SK-N-SH treated with all-trans-retinoic acid at 6 μM for 48 hours (cell line): ENCODE measurements around the gene VPS29.

Experiments
- CSRNP3 ChIP-seq: fragments of 250-450 bp; sonication (Bioruptor Pico); IDR thresholded peaks from 2 replicates; pipeline ENCODE4 v1.5.1; 2021; ENCODE audit warnings: mild to moderate bottlenecking, moderate library complexity
- ESRRG ChIP-seq: fragments of 250-450 bp; sonication (Bioruptor Pico); IDR thresholded peaks from 2 replicates; pipeline ENCODE4 v1.6.1; 2021; ENCODE audit warnings: mild to moderate bottlenecking
- PATZ1 ChIP-seq: fragments of 250-450 bp; sonication (Bioruptor Pico); IDR thresholded peaks from 2 replicates; pipeline ENCODE4 v1.8.0; 2020; ENCODE audit warnings: mild to moderate bottlenecking, moderate library complexity, borderline replicate concordance
- RARB ChIP-seq: fragments of 250-450 bp; sonication (Bioruptor Pico); IDR thresholded peaks from 2 replicates; pipeline ENCODE4 v1.8.0; 2021; ENCODE audit warnings: mild to moderate bottlenecking, moderate library complexity
- TOX ChIP-seq: fragments of 250-450 bp; sonication (Bioruptor Pico); IDR thresholded peaks from 2 replicates; pipeline ENCODE4 v1.8.0; 2021; ENCODE audit warnings: mild to moderate bottlenecking, moderate library complexity, borderline replicate concordance

- TF ChIP-seq PATZ1 (CRISPR knock-in tag) (no peak), TOX (no peak), ESRRG (CRISPR knock-in tag) (no peak), CSRNP3 (CRISPR knock-in tag) (no peak), RARB (no peak)
Observed at GRCh38 chr12:110467847-110468213, 34.1 kb downstream of the VPS29 start.
